ENCODE measurements around the gene FMNL2. TPM values are rescaled to one million over a fixed set of nuclear protein-coding genes. Genes with fewer than 3 reads are reported as not detected.

Gene FMNL2
- polyA plus RNA-seq, 3 donors = 0.28 to 3.2 (median 0.71) TPM

DNA sequence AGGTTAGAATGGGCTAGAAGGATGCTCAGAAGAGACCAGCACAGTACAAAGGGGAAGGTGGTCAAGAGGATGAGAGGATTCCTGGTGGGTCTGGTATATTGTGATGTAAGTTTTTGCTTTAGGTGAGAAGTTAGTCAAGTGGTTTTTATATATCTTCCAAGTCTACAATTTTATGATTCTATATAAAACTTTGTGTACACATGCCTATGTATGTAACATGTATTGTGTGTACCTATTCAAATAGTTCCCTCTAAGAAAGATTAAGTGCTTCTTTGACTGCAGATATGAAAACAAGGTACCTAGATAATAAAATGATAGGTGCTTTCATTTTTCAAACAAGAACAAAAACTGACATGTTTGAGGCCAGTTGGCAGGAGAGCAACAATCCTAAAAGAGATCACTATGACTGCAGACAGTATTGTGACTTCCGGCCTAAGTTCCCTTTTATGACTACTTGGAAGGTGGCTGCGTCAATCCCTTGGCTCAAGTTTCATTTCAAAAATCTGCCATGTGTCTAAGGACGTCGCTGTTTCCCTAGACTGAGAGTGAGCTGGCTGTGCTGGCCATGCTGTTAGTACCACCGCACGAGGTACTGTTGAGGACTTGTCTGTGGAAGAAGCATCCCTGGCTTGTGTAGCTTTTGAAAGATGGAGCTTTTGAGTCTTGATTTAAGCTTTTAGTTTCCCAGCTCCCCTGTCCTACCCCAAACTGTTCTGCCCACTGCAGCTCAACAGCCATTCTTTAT lies 259.2 kb downstream of the FMNL2 start:
- Histone ChIP-seq H3K79me2 (ENCODE audit: insufficient read depth, low read length) (no peaks in the 10 kb centered on the region), H3K9me3 (replicated peaks in 1 of 2; ENCODE audit: control insufficient read depth in 1 of 2, insufficient read depth in 1 of 2, low read length in 2 of 2) (no peaks in the 10 kb centered on the region), H3K9ac (ENCODE audit: insufficient read depth, low read length, poor library complexity, severe bottlenecking) (no peak overlapping the region), H3K4me1 (ENCODE audit: control insufficient read depth in 1 of 2, insufficient read depth in 2 of 2, low read length in 2 of 2) (peaks cover 22 to 25% of the 10 kb centered on the region in 2 donors), H3K4me2 (replicated peaks; ENCODE audit: extremely low read depth, low read length, poor library complexity, severe bottlenecking) (peak overlapping the region; percentile 54), H3K27ac (ENCODE audit: low read depth in 1 of 2, low read length in 2 of 2) (peak overlapping the region; percentile 27 to 68), H3K36me3 (replicated peaks in 1 of 2; ENCODE audit: control insufficient read depth in 1 of 2, insufficient read depth in 2 of 2, low read length in 2 of 2) (no peaks in the 10 kb centered on the region), H4K20me1 (ENCODE audit: insufficient read depth, low read length) (no peaks in the 10 kb centered on the region), H2AFZ (ENCODE audit: insufficient read depth, low read depth, low read length, poor library complexity, severe bottlenecking) (peak overlapping the region; percentile 49), H3K27me3 (ENCODE audit: control insufficient read depth in 2 of 2, insufficient read depth in 2 of 2, low read length in 2 of 2) (no peaks in the 10 kb centered on the region), H3K4me3 (replicated peaks in 1 of 3; ENCODE audit: low read depth in 2 of 3, low read length in 3 of 3) (peak overlapping the region in 1 of 3 experiments; percentile 9)
- Mint-ChIP-seq H3K4me3 (peak overlapping the region in 1 of 2 donors; percentile 49), H3K27ac (peak overlapping the region; percentile 73 to 97 (median 86)), H3K4me1 (peaks cover 33% of the 10 kb centered on the region), H3K9me3 (no peaks in the 10 kb centered on the region), H3K36me3 (no peaks in the 10 kb centered on the region), H3K27me3 (ENCODE audit: low read depth in 3 of 3) (peaks cover 0 to 2% (median 0%) of the 10 kb centered on the region in 3 donors)
- TF ChIP-seq, protein P1, sequence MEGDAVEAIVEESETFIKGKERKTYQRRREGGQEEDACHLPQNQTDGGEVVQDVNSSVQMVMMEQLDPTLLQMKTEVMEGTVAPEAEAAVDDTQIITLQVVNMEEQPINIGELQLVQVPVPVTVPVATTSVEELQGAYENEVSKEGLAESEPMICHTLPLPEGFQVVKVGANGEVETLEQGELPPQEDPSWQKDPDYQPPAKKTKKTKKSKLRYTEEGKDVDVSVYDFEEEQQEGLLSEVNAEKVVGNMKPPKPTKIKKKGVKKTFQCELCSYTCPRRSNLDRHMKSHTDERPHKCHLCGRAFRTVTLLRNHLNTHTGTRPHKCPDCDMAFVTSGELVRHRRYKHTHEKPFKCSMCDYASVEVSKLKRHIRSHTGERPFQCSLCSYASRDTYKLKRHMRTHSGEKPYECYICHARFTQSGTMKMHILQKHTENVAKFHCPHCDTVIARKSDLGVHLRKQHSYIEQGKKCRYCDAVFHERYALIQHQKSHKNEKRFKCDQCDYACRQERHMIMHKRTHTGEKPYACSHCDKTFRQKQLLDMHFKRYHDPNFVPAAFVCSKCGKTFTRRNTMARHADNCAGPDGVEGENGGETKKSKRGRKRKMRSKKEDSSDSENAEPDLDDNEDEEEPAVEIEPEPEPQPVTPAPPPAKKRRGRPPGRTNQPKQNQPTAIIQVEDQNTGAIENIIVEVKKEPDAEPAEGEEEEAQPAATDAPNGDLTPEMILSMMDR (IDR thresholded peaks at IDR 0.05) = peak; percentile 38
- WGBS (ENCODE audit: insufficient coverage) = 2% methylated on average over 4 of the region's 6 CpGs
- intact Hi-C loops (cut with micrococcal nuclease) = loop anchor here in 1 of 2 donors (2.0 kb wide), 1 partner anchor 77 kb away; no protein-coding TSS in a partner anchor
- peak; percentile 76 to 84 (median 81) for DNase-seq

DNA sequence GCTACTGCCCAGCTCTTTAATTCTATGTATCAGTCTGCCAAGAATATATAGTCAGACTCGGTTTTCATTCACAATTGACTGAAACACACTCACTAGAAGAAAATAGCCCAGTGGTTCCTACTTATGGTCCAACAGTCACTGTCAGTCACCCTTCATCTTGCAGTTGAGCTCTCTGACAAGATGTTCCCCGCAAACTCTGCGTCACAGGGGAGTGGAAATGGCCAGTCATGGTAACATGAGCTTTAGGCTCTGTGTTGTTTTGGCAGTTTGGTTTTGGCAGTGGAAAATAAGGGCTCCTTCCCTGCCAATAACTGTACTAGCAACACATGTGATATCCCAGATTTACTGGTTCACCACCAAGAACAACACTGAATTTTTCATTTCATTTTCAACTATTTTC lies 259.8 kb downstream of the FMNL2 start:
- intact Hi-C loops (cut with micrococcal nuclease) = loop anchor here in 1 of 2 donors (2.0 kb wide), 1 partner anchor 78 kb away; no protein-coding TSS in a partner anchor
- TF ChIP-seq, protein P1 (IDR thresholded peaks at IDR 0.05) = no peak
- H3K9ac ChIP-seq (ENCODE audit: insufficient read depth, low read length, poor library complexity, severe bottlenecking) = no peak overlapping the region
- peak overlapping the region; percentile 54 for H3K4me2 ChIP-seq (replicated peaks; ENCODE audit: extremely low read depth, low read length, poor library complexity, severe bottlenecking)
- WGBS (ENCODE audit: insufficient coverage) = 73% methylated on average over 3 of the region's 3 CpGs
- peaks cover 0 to 2% (median 0%) of the 10 kb centered on the region in 3 donors for H3K27me3 Mint-ChIP-seq (ENCODE audit: low read depth in 3 of 3)
- H3K4me1 ChIP-seq (ENCODE audit: control insufficient read depth in 1 of 2, insufficient read depth in 2 of 2, low read length in 2 of 2) = peaks cover 22 to 25% of the 10 kb centered on the region in 2 donors
- peak overlapping the region in 5 of 7 donors; percentile 73 to 97 (median 90) for H3K27ac Mint-ChIP-seq
- H4K20me1 ChIP-seq (ENCODE audit: insufficient read depth, low read length) = no peaks in the 10 kb centered on the region
- H3K27me3 ChIP-seq (ENCODE audit: control insufficient read depth in 2 of 2, insufficient read depth in 2 of 2, low read length in 2 of 2) = no peaks in the 10 kb centered on the region
- H3K79me2 ChIP-seq (ENCODE audit: insufficient read depth, low read length) = no peaks in the 10 kb centered on the region
- H3K9me3 ChIP-seq (replicated peaks in 1 of 2; ENCODE audit: control insufficient read depth in 1 of 2, insufficient read depth in 1 of 2, low read length in 2 of 2) = no peaks in the 10 kb centered on the region
- H3K9me3 Mint-ChIP-seq = no peaks in the 10 kb centered on the region
- peak overlapping the region; percentile 49 for H2AFZ ChIP-seq (ENCODE audit: insufficient read depth, low read depth, low read length, poor library complexity, severe bottlenecking)
- no peak for DNase-seq
- H3K4me1 Mint-ChIP-seq = peaks cover 32% of the 10 kb centered on the region
- no peaks in the 10 kb centered on the region for H3K36me3 Mint-ChIP-seq
- no peak overlapping the region for H3K4me3 Mint-ChIP-seq
- no peak overlapping the region for H3K4me3 ChIP-seq (replicated peaks in 1 of 3; ENCODE audit: low read depth in 2 of 3, low read length in 3 of 3)
- H3K27ac ChIP-seq (ENCODE audit: low read depth in 1 of 2, low read length in 2 of 2) = peak overlapping the region; percentile 27 to 68
- H3K36me3 ChIP-seq (replicated peaks in 1 of 2; ENCODE audit: control insufficient read depth in 1 of 2, insufficient read depth in 2 of 2, low read length in 2 of 2) = no peaks in the 10 kb centered on the region
